ENCODE measurements around the gene COMMD4. TPM values are rescaled to one million over a fixed set of nuclear protein-coding genes. Genes with fewer than 3 reads are reported as not detected.

Gene COMMD4
- polyA plus RNA-seq, 3 donors: 41.1 to 63.1 (median 41.3) TPM

DNA sequence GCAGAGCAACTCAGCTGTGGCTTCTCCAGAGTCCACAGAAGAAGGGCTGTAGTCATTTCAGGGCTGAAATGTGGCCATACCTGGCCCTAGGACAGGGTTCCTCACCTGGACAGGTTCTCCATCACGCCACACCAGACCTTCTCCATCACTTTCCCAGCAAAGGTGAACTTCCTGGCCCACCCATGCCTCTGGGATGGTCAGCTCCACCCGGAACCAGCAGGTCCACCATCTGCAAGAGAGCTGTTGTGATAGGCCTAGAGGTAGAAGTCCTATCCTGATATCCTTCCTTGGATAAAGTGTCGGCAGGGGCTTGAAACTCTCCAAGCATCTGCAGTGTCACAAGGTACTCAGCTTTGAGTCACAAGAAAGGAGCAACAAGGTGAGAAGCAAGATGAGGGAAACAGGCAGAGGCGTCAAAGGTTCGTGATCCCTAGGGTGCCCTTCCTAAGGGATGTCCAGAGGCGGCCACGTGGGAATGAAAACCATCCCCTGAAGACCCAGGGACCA, 31.6 kb downstream of the COMMD4 start:
- Histone ChIP-seq H3K9ac (ENCODE audit: insufficient read depth, low read length, poor library complexity, severe bottlenecking) (peak overlapping the region; percentile 96), H2AFZ (ENCODE audit: insufficient read depth, low read depth, low read length, poor library complexity, severe bottlenecking) (no peak overlapping the region), H3K27ac (ENCODE audit: low read depth in 1 of 2, low read length in 2 of 2) (peak overlapping the region; percentile 90 to 94), H3K79me2 (ENCODE audit: insufficient read depth, low read length) (peaks cover 9% of the 10 kb centered on the region), H3K9me3 (replicated peaks in 1 of 2; ENCODE audit: control insufficient read depth in 1 of 2, insufficient read depth in 1 of 2, low read length in 2 of 2) (no peaks in the 10 kb centered on the region), H4K20me1 (ENCODE audit: insufficient read depth, low read length) (peaks cover 57% of the 10 kb centered on the region), H3K4me2 (replicated peaks; ENCODE audit: extremely low read depth, low read length, poor library complexity, severe bottlenecking) (peak overlapping the region; percentile 96), H3K27me3 (ENCODE audit: control insufficient read depth in 2 of 2, insufficient read depth in 2 of 2, low read length in 2 of 2) (no peaks in the 10 kb centered on the region), H3K4me3 (replicated peaks in 1 of 3; ENCODE audit: low read depth in 2 of 3, low read length in 3 of 3) (peak overlapping the region in 2 of 3 experiments; percentile 95 to 98), H3K36me3 (replicated peaks in 1 of 2; ENCODE audit: control insufficient read depth in 1 of 2, insufficient read depth in 2 of 2, low read length in 2 of 2) (peaks cover 58 to 75% of the 10 kb centered on the region in 2 donors), H3K4me1 (ENCODE audit: control insufficient read depth in 1 of 2, insufficient read depth in 2 of 2, low read length in 2 of 2) (peaks cover 13 to 19% of the 10 kb centered on the region in 2 donors)
- TF ChIP-seq, protein P1, sequence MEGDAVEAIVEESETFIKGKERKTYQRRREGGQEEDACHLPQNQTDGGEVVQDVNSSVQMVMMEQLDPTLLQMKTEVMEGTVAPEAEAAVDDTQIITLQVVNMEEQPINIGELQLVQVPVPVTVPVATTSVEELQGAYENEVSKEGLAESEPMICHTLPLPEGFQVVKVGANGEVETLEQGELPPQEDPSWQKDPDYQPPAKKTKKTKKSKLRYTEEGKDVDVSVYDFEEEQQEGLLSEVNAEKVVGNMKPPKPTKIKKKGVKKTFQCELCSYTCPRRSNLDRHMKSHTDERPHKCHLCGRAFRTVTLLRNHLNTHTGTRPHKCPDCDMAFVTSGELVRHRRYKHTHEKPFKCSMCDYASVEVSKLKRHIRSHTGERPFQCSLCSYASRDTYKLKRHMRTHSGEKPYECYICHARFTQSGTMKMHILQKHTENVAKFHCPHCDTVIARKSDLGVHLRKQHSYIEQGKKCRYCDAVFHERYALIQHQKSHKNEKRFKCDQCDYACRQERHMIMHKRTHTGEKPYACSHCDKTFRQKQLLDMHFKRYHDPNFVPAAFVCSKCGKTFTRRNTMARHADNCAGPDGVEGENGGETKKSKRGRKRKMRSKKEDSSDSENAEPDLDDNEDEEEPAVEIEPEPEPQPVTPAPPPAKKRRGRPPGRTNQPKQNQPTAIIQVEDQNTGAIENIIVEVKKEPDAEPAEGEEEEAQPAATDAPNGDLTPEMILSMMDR (IDR thresholded peaks at IDR 0.05): peak; percentile 48
- no peak for DNase-seq
- Mint-ChIP-seq H3K27me3 (ENCODE audit: low read depth in 3 of 3) (peaks cover 0 to 2% (median 1%) of the 10 kb centered on the region in 3 donors), H3K4me3 (peak overlapping the region; percentile 88 to 94), H3K36me3 (peaks cover 42 to 69% of the 10 kb centered on the region in 2 donors), H3K9me3 (no peaks in the 10 kb centered on the region), H3K27ac (peak overlapping the region; percentile 70 to 96 (median 93)), H3K4me1 (peaks cover 18% of the 10 kb centered on the region)
- intact Hi-C loops (cut with micrococcal nuclease): loop anchor here in 1 of 2 donors (5.0 kb wide), 1 partner anchor 85 kb away; the partner anchor contains the start of gene SIN3A
- 55% methylated on average over 7 of the region's 7 CpGs for WGBS (ENCODE audit: insufficient coverage)

DNA sequence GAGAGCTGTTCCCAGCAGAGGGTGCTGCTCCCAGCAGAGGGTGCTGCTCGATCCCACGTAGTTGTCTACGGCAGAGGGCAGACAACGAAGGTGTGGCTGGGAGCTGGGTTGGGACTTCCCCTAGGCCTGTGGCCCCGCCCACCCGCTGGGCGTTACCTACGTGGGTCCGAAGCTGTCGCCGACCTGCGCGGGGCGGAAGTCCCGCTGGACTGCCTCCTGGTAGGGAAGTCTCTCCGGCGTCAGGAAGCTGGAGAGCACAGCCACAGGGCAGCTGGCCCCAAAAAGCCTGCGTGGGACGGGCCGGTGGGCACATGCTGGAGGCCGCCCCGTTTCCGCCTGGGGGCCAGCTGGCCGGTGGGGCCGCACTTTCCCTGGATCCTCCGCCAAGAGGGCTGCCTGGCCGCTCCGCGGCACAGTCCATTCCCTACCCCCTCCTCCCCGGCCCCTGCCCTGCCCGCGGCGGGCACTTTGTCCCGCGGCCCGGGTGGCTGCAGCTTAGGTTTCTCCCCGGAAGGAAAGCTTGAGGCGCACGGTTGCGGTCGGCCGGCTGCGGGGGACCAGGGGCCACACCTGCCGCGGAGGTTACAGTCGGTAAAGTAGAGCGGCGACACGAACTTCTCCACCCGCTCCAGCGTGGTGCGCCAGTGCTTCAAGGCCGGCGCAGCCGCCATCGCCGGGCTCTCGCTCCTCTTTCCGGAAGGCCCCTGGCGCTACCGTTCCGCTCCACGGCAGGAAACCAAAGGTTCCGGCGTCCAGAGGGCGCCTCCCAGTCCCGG, 32.2 kb downstream of the COMMD4 start, which contains the start of gene MAN2C1:
Gene MAN2C1 (minus strand): TSS at position 695 of the 776 bp plus-strand sequence. CDS start 24 bp downstream, at position 671.
- peak; percentile 90 to 91 (median 90) for DNase-seq
- intact Hi-C loops (cut with micrococcal nuclease): loop anchor here in 1 of 2 donors (5.0 kb wide), 1 partner anchor 84 kb away; the partner anchor contains the start of gene SIN3A
- TF ChIP-seq, protein P1 (IDR thresholded peaks at IDR 0.05): peak; percentile 7
- H2AFZ ChIP-seq (ENCODE audit: insufficient read depth, low read depth, low read length, poor library complexity, severe bottlenecking): peak within 1 kb of the TSS; percentile 93
- H3K4me1 Mint-ChIP-seq: peaks cover 18% of the 10 kb centered on the region
- peak within 1 kb of the TSS; percentile 96 for H3K4me2 ChIP-seq (replicated peaks; ENCODE audit: extremely low read depth, low read length, poor library complexity, severe bottlenecking)
- no peaks in the 10 kb centered on the region for H3K9me3 ChIP-seq (replicated peaks in 1 of 2; ENCODE audit: control insufficient read depth in 1 of 2, insufficient read depth in 1 of 2, low read length in 2 of 2)
- H3K27me3 ChIP-seq (ENCODE audit: control insufficient read depth in 2 of 2, insufficient read depth in 2 of 2, low read length in 2 of 2): no peaks in the 10 kb centered on the region
- peaks cover 13 to 19% of the 10 kb centered on the region in 2 donors for H3K4me1 ChIP-seq (ENCODE audit: control insufficient read depth in 1 of 2, insufficient read depth in 2 of 2, low read length in 2 of 2)
- H3K79me2 ChIP-seq (ENCODE audit: insufficient read depth, low read length): peaks cover 9% of the 10 kb centered on the region
- H4K20me1 ChIP-seq (ENCODE audit: insufficient read depth, low read length): peaks cover 50% of the 10 kb centered on the region
- peak within 1 kb of the TSS; percentile 91 to 97 (median 95) for H3K27ac Mint-ChIP-seq
- H3K9me3 Mint-ChIP-seq: no peaks in the 10 kb centered on the region
- H3K9ac ChIP-seq (ENCODE audit: insufficient read depth, low read length, poor library complexity, severe bottlenecking): peak within 1 kb of the TSS; percentile 96
- under 1% methylated on average over 66 of the region's 67 CpGs for WGBS (ENCODE audit: insufficient coverage)
- H3K4me3 Mint-ChIP-seq: peak within 1 kb of the TSS; percentile 88 to 94
- H3K36me3 ChIP-seq (replicated peaks in 1 of 2; ENCODE audit: control insufficient read depth in 1 of 2, insufficient read depth in 2 of 2, low read length in 2 of 2): peaks cover 57 to 75% of the 10 kb centered on the region in 2 donors
- H3K27ac ChIP-seq (ENCODE audit: low read depth in 1 of 2, low read length in 2 of 2): peak within 1 kb of the TSS; percentile 90 to 94
- peak within 1 kb of the TSS; percentile 52 to 98 (median 95) for H3K4me3 ChIP-seq (replicated peaks in 1 of 3; ENCODE audit: low read depth in 2 of 3, low read length in 3 of 3)
- peaks cover 42 to 69% of the 10 kb centered on the region in 2 donors for H3K36me3 Mint-ChIP-seq
- peaks cover 0 to 2% (median 1%) of the 10 kb centered on the region in 3 donors for H3K27me3 Mint-ChIP-seq (ENCODE audit: low read depth in 3 of 3)
